Lower leg skin (tissue), 3 donors: ENCODE data around the gene CALU.

Experiments used
- POLR2A ChIP-seq, 2 donors: fragments of 450-650 bp; IDR thresholded peaks; one replicate each; pipeline ENCODE4 v1.6.1; 2016 to 2017; ENCODE audit warnings: antibody characterized with exemption in 2 of 2, mild to moderate bottlenecking in 1 of 2, moderate library complexity in 1 of 2
- TF ChIP-seq, protein P1 (sequence below), 3 donors: fragments of 450-650 bp; IDR thresholded peaks; one replicate each; pipeline ENCODE4 v1.5.1; 2016; ENCODE audit warnings: antibody characterized with exemption in 3 of 3, mild to moderate bottlenecking in 3 of 3, moderate library complexity in 2 of 3

DNA sequence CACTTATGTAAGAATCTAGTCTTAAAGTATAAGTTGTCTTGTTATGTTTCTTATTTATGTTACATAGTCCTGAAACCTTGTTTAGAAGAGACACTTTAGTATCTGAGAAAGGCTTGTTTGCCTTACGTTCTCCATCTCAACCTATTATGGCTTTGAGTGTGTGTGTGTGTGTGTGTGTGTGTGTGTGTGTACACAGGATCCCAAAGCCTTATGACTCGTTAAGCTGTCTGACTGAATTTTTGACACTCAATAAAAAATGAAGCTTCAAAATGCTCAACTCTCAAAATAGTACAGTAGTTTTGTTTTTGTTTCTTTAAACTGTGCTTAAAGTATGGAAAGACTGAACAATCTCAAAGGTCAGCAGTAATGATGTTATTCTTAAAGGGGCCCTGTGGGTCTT is 18.0 kb downstream of the CALU start:
- TF ChIP-seq, protein P1, sequence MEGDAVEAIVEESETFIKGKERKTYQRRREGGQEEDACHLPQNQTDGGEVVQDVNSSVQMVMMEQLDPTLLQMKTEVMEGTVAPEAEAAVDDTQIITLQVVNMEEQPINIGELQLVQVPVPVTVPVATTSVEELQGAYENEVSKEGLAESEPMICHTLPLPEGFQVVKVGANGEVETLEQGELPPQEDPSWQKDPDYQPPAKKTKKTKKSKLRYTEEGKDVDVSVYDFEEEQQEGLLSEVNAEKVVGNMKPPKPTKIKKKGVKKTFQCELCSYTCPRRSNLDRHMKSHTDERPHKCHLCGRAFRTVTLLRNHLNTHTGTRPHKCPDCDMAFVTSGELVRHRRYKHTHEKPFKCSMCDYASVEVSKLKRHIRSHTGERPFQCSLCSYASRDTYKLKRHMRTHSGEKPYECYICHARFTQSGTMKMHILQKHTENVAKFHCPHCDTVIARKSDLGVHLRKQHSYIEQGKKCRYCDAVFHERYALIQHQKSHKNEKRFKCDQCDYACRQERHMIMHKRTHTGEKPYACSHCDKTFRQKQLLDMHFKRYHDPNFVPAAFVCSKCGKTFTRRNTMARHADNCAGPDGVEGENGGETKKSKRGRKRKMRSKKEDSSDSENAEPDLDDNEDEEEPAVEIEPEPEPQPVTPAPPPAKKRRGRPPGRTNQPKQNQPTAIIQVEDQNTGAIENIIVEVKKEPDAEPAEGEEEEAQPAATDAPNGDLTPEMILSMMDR (IDR thresholded peaks at IDR 0.05): no peak
- TF ChIP-seq POLR2A (IDR thresholded peaks at IDR 0.05): no peak
